Astrocyte (in vitro differentiated cells and primary cell): Measurements from ENCODE around the gene BSG.

ENCODE experiments used
- CTCF ChIP-seq: IDR thresholded peaks from 2 replicates; pipeline ENCODE4 v1.5.1; 2011; ENCODE audit warnings: low read depth, mild to moderate bottlenecking, inconsistent platforms, low read length, moderate library complexity; ENCODE audit not compliant: insufficient read depth
- EZH2 ChIP-seq: IDR thresholded peaks from 2 replicates; pipeline ENCODE4 v1.6.1; 2012; ENCODE audit warnings: mild to moderate bottlenecking, low read length, inconsistent platforms; ENCODE audit not compliant: insufficient read depth

GRCh38 chr19:572140-572742 is at the start of gene BSG:
- TF ChIP-seq EZH2 = no peak
- no peak for TF ChIP-seq CTCF
